ENCODE data around the gene MIER2.

Gene MIER2

DNA sequence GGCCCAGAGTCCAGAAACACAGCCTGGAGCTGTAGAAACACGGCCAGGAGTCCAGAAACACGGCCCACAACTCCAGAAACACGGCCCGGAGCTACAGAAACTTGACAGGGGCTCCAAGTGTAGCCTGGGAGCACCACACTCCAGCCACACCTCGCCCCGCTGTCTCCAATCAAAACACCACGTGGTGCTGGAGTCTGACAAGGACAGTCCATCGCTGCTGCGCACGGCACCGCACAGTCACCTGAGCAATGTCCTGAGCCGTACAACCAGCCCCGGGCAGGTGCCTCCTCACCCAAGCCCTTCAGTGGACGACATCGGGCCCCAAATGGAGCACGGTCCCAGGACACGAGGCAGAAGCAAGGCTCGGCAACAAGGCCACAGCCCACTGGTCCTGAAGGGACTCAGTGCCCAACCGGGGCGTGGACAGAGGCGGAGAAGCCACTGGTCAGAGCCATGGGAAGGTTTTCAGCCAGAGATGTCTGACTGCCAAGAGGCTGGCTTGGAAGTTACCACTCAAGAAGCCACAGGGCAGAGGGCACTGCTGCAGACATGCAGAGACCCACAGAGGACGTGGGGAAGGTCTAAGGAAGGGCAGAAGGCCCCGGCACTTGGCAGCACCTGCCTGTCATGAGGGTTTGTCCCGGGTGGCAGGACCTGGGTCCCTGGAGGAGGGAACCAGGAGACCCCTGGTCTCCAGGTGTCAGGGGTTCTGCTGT is 33.7 kb downstream of the MIER2 start:
- POLR2A ChIA-PET = no interaction called here
- TF ChIP-seq, protein P1, sequence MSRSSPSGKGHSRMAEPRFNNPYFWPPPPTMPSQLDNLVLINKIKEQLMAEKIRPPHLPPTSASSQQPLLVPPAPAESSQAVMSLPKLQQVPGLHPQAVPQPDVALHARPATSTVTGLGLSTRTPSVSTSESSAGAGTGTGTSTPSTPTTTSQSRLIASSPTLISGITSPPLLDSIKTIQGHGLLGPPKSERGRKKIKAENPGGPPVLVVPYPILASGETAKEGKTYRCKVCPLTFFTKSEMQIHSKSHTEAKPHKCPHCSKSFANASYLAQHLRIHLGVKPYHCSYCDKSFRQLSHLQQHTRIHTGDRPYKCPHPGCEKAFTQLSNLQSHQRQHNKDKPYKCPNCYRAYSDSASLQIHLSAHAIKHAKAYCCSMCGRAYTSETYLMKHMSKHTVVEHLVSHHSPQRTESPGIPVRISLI (tag by site-specific recombination; IDR thresholded peaks at IDR 0.05) = no peak
- TF ChIP-seq, protein P2, sequence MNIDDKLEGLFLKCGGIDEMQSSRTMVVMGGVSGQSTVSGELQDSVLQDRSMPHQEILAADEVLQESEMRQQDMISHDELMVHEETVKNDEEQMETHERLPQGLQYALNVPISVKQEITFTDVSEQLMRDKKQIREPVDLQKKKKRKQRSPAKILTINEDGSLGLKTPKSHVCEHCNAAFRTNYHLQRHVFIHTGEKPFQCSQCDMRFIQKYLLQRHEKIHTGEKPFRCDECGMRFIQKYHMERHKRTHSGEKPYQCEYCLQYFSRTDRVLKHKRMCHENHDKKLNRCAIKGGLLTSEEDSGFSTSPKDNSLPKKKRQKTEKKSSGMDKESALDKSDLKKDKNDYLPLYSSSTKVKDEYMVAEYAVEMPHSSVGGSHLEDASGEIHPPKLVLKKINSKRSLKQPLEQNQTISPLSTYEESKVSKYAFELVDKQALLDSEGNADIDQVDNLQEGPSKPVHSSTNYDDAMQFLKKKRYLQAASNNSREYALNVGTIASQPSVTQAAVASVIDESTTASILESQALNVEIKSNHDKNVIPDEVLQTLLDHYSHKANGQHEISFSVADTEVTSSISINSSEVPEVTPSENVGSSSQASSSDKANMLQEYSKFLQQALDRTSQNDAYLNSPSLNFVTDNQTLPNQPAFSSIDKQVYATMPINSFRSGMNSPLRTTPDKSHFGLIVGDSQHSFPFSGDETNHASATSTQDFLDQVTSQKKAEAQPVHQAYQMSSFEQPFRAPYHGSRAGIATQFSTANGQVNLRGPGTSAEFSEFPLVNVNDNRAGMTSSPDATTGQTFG (tag by site-specific recombination; IDR thresholded peaks at IDR 0.05; ENCODE audit: borderline replicate concordance) = no peak
- TF ChIP-seq ZIC2 (tag by site-specific recombination; IDR thresholded peaks at IDR 0.05) (no peak), ZNF560 (tag by site-specific recombination; IDR thresholded peaks at IDR 0.05; ENCODE audit: borderline replicate concordance) (no peak), ZNF132 (tag by site-specific recombination; IDR thresholded peaks at IDR 0.05; ENCODE audit: borderline replicate concordance) (no peak)
- Histone ChIP-seq H3K4me3 (ENCODE audit: low read depth, low read length) (no peak overlapping the region), H3K36me3 (ENCODE audit: control insufficient read depth in 2 of 2, insufficient read depth in 1 of 2, low read length in 2 of 2) (peaks cover 0 to 88% of the 10 kb centered on the region in 2 experiments; a peak in 2 of 3 replicates), H3K9me3 (ENCODE audit: control insufficient read depth, insufficient read depth, low read depth, low read length) (no peaks in the 10 kb centered on the region), H3K27ac (ENCODE audit: extremely low read depth, low read depth, low read length) (no peak overlapping the region), H3K4me1 (ENCODE audit: control insufficient read depth, insufficient read depth, low read length) (no peaks in the 10 kb centered on the region)
- CTCF ChIA-PET = interaction anchor here (1.0 to 1.2 kb wide), 2 partner anchors 9 to 15 kb away, joined by 3 to 9 read pairs; no protein-coding TSS in a partner anchor

- ChIA-PET CTCF (interaction anchor here (1.0 to 1.2 kb wide), 2 partner anchors 8 to 15 kb away, joined by 3 to 9 read pairs; no protein-coding TSS in a partner anchor), POLR2A (no interaction called here)
- H3K4me1 ChIP-seq (ENCODE audit: control insufficient read depth, insufficient read depth, low read length) = no peaks in the 10 kb centered on the region
- H3K36me3 ChIP-seq (ENCODE audit: control insufficient read depth in 2 of 2, insufficient read depth in 1 of 2, low read length in 2 of 2) = peaks cover 0 to 86% of the 10 kb centered on the region in 2 experiments; a peak in 2 of 3 replicates
- no peak overlapping the region for H3K4me3 ChIP-seq (ENCODE audit: low read depth, low read length)
- no peak overlapping the region for H3K27ac ChIP-seq (ENCODE audit: extremely low read depth, low read depth, low read length)
- no peaks in the 10 kb centered on the region for H3K9me3 ChIP-seq (ENCODE audit: control insufficient read depth, insufficient read depth, low read depth, low read length)
- no peak for TF ChIP-seq BCL11B (tag by site-specific recombination; IDR thresholded peaks at IDR 0.05; ENCODE audit: low read depth)
- no peak for TF ChIP-seq IKZF3 (tag by site-specific recombination; IDR thresholded peaks at IDR 0.05)
- no peak for TF ChIP-seq ZNF830 (tag by site-specific recombination; IDR thresholded peaks at IDR 0.05; ENCODE audit: low read depth)
- no peak for TF ChIP-seq ZNF211 (tag by site-specific recombination; IDR thresholded peaks at IDR 0.05; ENCODE audit: low read depth)
- TF ChIP-seq ZNF514 (tag by site-specific recombination; IDR thresholded peaks at IDR 0.05) = no peak
- TF ChIP-seq, protein P3, sequence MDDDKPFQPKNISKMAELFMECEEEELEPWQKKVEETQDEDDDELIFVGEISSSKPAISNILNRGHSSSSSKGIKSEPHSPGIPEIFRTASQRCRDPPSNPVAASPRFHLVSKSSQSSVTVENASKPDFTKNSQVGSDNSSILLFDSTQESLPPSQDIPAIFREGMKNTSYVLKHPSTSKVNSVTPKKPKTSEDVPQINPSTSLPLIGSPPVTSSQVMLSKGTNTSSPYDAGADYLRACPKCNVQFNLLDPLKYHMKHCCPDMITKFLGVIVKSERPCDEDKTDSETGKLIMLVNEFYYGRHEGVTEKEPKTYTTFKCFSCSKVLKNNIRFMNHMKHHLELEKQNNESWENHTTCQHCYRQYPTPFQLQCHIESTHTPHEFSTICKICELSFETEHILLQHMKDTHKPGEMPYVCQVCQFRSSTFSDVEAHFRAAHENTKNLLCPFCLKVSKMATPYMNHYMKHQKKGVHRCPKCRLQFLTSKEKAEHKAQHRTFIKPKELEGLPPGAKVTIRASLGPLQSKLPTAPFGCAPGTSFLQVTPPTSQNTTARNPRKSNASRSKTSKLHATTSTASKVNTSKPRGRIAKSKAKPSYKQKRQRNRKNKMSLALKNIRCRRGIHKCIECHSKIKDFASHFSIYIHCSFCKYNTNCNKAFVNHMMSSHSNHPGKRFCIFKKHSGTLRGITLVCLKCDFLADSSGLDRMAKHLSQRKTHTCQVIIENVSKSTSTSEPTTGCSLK (tag by site-specific recombination; IDR thresholded peaks at IDR 0.05) = no peak
- no peak for TF ChIP-seq OVOL3 (tag by site-specific recombination; IDR thresholded peaks at IDR 0.05)
- no peak for TF ChIP-seq PRDM4 (tag by site-specific recombination; IDR thresholded peaks at IDR 0.05)
- TF ChIP-seq ZNF114 (tag by site-specific recombination; IDR thresholded peaks at IDR 0.05) = no peak
- no peak for TF ChIP-seq ZNF473 (tag by site-specific recombination; IDR thresholded peaks at IDR 0.05)
- TF ChIP-seq, protein P4, sequence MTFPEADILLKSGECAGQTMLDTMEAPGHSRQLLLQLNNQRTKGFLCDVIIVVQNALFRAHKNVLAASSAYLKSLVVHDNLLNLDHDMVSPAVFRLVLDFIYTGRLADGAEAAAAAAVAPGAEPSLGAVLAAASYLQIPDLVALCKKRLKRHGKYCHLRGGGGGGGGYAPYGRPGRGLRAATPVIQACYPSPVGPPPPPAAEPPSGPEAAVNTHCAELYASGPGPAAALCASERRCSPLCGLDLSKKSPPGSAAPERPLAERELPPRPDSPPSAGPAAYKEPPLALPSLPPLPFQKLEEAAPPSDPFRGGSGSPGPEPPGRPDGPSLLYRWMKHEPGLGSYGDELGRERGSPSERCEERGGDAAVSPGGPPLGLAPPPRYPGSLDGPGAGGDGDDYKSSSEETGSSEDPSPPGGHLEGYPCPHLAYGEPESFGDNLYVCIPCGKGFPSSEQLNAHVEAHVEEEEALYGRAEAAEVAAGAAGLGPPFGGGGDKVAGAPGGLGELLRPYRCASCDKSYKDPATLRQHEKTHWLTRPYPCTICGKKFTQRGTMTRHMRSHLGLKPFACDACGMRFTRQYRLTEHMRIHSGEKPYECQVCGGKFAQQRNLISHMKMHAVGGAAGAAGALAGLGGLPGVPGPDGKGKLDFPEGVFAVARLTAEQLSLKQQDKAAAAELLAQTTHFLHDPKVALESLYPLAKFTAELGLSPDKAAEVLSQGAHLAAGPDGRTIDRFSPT (tag by site-specific recombination; IDR thresholded peaks at IDR 0.05) = no peak
- no peak for TF ChIP-seq GLI4 (tag by site-specific recombination; IDR thresholded peaks at IDR 0.05)
- TF ChIP-seq, protein P5, sequence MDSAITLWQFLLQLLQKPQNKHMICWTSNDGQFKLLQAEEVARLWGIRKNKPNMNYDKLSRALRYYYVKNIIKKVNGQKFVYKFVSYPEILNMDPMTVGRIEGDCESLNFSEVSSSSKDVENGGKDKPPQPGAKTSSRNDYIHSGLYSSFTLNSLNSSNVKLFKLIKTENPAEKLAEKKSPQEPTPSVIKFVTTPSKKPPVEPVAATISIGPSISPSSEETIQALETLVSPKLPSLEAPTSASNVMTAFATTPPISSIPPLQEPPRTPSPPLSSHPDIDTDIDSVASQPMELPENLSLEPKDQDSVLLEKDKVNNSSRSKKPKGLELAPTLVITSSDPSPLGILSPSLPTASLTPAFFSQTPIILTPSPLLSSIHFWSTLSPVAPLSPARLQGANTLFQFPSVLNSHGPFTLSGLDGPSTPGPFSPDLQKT (IDR thresholded peaks at IDR 0.05; ENCODE audit: borderline replicate concordance, low read depth, low read length) = no peak
Observed at GRCh38 chr19:310141-310651, 34.4 kb downstream of the MIER2 start.

Data from HEK293 (cell line).